HepG2 (cell line): ENCODE measurements around the gene COX4I1. TPM values are rescaled to one million over a fixed set of nuclear protein-coding genes. Genes with fewer than 3 reads are reported as not detected.

Source experiments
- ATAC-seq: fragments of 200-7000 bp; cut with Tn5 transposase; 3 replicates; pipeline ENCODE4 v1.9.1; 2020; ENCODE audit warnings: mild to moderate bottlenecking, moderate library complexity
- BruUV-seq: library from RNA; stranded (reverse); fragments of 400-500 nt; replicated peaks from 2 replicates; lab custom pipeline; 2021; lab: Mats Ljungman, UMichigan
- CTCF ChIA-PET: fragments of 300-600 bp; formaldehyde crosslinking; extraction: SDS; loops from one replicate; lab custom pipeline; 2021; ENCODE audit warnings: low total read pairs, inconsistent platforms, low intra/inter-chr PET ratio; lab: Yijun Ruan, JAX
- POLR2A ChIA-PET: fragments of 350-600 bp; sonication (Branson Sonifier 250); formaldehyde crosslinking; loops from one replicate; lab custom pipeline; 2020; ENCODE audit warnings: antibody characterized with exemption, inconsistent platforms; lab: Yijun Ruan, JAX
- DNase-seq: peaks from one replicate; pipeline ENCODE4 v3.0.0-alpha.2; 2015; ENCODE audit warnings: low spot score
- FAIRE-seq: peaks from 3 replicates; lab custom pipeline; 2011; peaks lifted over from hg19 to GRCh38; lab: Jason Lieb, UNC
- H2AFZ ChIP-seq: one replicate; pipeline ENCODE4 v1.6.1; 2011; ENCODE audit warnings: low read length, inconsistent platforms
- H3K27ac ChIP-seq: fragments of 300-600 bp; 3 replicates; pipeline ENCODE4 v1.8.0; 2011; ENCODE audit warnings: mixed run types, mild to moderate bottlenecking, mixed read lengths, low read length, inconsistent platforms; ENCODE audit not compliant: insufficient read depth; ENCODE audit errors: extremely low read length
- H3K27me3 ChIP-seq, 2 experiments: fragments of 200-600 bp in 1 of 2; 2 replicates in 1 of 2; 3 replicates in 1 of 2; pipeline versions ENCODE4 v1.6.0 to v1.8.0; 2011; ENCODE audit warnings: low read length in 2 of 2, mild to moderate bottlenecking in 2 of 2, moderate library complexity in 2 of 2, inconsistent platforms in 1 of 2; ENCODE audit not compliant: insufficient read depth in 2 of 2, control insufficient read depth in 1 of 2
- H3K36me3 ChIP-seq, 2 experiments: fragments of 200-600 bp in 1 of 2; replicated peaks in 1 of 2; 2 replicates in 1 of 2; 3 replicates in 1 of 2; pipeline versions ENCODE4 v1.5.1 to v1.8.0; 2011; ENCODE audit warnings: low read length in 2 of 2, inconsistent platforms in 1 of 2; ENCODE audit not compliant: insufficient read depth in 2 of 2, control insufficient read depth in 1 of 2
- H3K4me1 ChIP-seq: 2 replicates; pipeline ENCODE4 v1.5.1; 2012; ENCODE audit warnings: low read length, inconsistent platforms; ENCODE audit not compliant: insufficient read depth
- H3K4me2 ChIP-seq: 2 replicates; pipeline ENCODE4 v1.6.0; 2011; ENCODE audit warnings: low read depth, low read length, inconsistent platforms
- H3K4me3 ChIP-seq, 3 experiments: fragments of 200-600 bp in 1 of 3; sonication (generic), shearing (Covaris generic) in 1 of 3; replicated peaks in 1 of 3; 2 replicates each; pipeline ENCODE4 v1.5.1; 2011 to 2016; ENCODE audit warnings: low read length in 3 of 3, inconsistent platforms in 2 of 3, low read depth in 2 of 3, mild to moderate bottlenecking in 2 of 3, control low read depth in 1 of 3, mixed read lengths in 1 of 3; ENCODE audit not compliant: insufficient read depth in 1 of 3
- H3K79me2 ChIP-seq: one replicate; pipeline ENCODE4 v1.6.1; 2011; ENCODE audit warnings: low read length, inconsistent platforms; ENCODE audit not compliant: insufficient read depth
- H3K9ac ChIP-seq: 2 replicates; pipeline ENCODE4 v1.6.0; 2011; ENCODE audit warnings: mild to moderate bottlenecking, low read depth, low read length, inconsistent platforms; ENCODE audit not compliant: insufficient read depth
- H3K9me3 ChIP-seq: 2 replicates; pipeline ENCODE4 v1.5.1; 2012; ENCODE audit warnings: mild to moderate bottlenecking, low read length
- H4K20me1 ChIP-seq: 2 replicates; pipeline ENCODE4 v1.6.0; 2011; ENCODE audit warnings: inconsistent platforms, mild to moderate bottlenecking, low read length, moderate library complexity; ENCODE audit not compliant: insufficient read depth
- MEIS1 ChIP-seq: sonication (generic); formaldehyde crosslinking; IDR thresholded peaks from 2 replicates; pipeline ENCODE4 v1.9.0; 2021; ENCODE audit warnings: mild to moderate bottlenecking, missing genetic modification reagents, moderate library complexity, borderline replicate concordance
- MIXL1 ChIP-seq: IDR thresholded peaks from 2 replicates; pipeline ENCODE4 v1.6.1; 2016
- SATB2 ChIP-seq: sonication (generic); formaldehyde crosslinking; IDR thresholded peaks from 2 replicates; pipeline ENCODE4 v1.5.0; 2020; ENCODE audit warnings: missing genetic modification reagents
- ZIK1 ChIP-seq: sonication (generic); formaldehyde crosslinking; IDR thresholded peaks from 2 replicates; pipeline ENCODE4 v1.5.0; 2020; ENCODE audit warnings: mild to moderate bottlenecking, low read depth, missing genetic modification reagents, borderline replicate concordance
- ZKSCAN1 ChIP-seq: fragments of 150-350 bp; IDR thresholded peaks from 2 replicates; pipeline ENCODE4 v1.6.1; 2014; ENCODE audit warnings: low read length
- ZNF546 ChIP-seq: sonication (generic); formaldehyde crosslinking; conservative IDR thresholded peaks from 2 replicates; pipeline ENCODE4 v1.8.1; 2023; ENCODE audit warnings: mild to moderate bottlenecking, missing genetic modification reagents
- ZNF569 ChIP-seq: sonication (generic); formaldehyde crosslinking; IDR thresholded peaks from 2 replicates; pipeline ENCODE4 v1.5.0; 2020; ENCODE audit warnings: mild to moderate bottlenecking, missing genetic modification reagents, moderate library complexity, borderline replicate concordance
- ZNF660 ChIP-seq: sonication (generic); formaldehyde crosslinking; IDR thresholded peaks from 2 replicates; pipeline ENCODE4 v1.5.1; 2020; ENCODE audit warnings: mild to moderate bottlenecking, low read depth, missing genetic modification reagents, borderline replicate concordance
- ZNF749 ChIP-seq: sonication (generic); formaldehyde crosslinking; IDR thresholded peaks from 2 replicates; pipeline ENCODE4 v1.8.0; 2022; ENCODE audit warnings: mild to moderate bottlenecking, missing genetic modification reagents, moderate library complexity, borderline replicate concordance
- WGBS: methylation state at CpG from one replicate; pipeline ENCODE4 v1.1.6; 2017; ENCODE audit warnings: low lambda C conversion rate; 5-methylcytosine and 5-hydroxymethylcytosine counted together
- in situ Hi-C: cut with HindIII; loops from 2 replicates; pipeline ENCODE4 v1.10.0; 2017; ENCODE audit warnings: low pct_unique_long_range_greater_than_20kb; ENCODE audit not compliant: extremely low pct_ligation_motif_present
- intact Hi-C: fragments of 100-400 bp; cut with micrococcal nuclease; formaldehyde crosslinking; loops from one replicate; pipeline ENCODE4 v1.10.0; 2022; ENCODE audit not compliant: unreplicated experiment
- polyA plus RNA-seq, 8 experiments: library from polyadenylated mRNA; depleted of rRNA in 3 of 8; stranded (reverse) in 7 of 8; unstranded in 1 of 8; fragments of >200 nt; fragmentation: Illumina TruSeq in 4 of 8; extraction: Trizol in 4 of 8; gene quantifications; 2 replicates each; pipeline versions ENCODE4 v1.2.1 to v1.2.3, GENCODE V29; 2011 to 2016; ENCODE audit warnings: low read depth in 4 of 8, missing spikeins in 1 of 8, mixed read lengths in 1 of 8; ENCODE audit not compliant: insufficient read depth in 1 of 8
- total RNA-seq, 5 experiments: library from RNA; depleted of rRNA; stranded (reverse); fragments of >200 nt; fragmentation: Illumina TruSeq; extraction: Trizol; gene quantifications; 2 replicates each; pipeline ENCODE4 v1.2.3, GENCODE V29; 2016; ENCODE audit warnings: low read depth in 1 of 5
- TF ChIP-seq, protein P1 (sequence below): sonication (generic); formaldehyde crosslinking; IDR thresholded peaks from 2 replicates; pipeline ENCODE4 v1.8.0; 2022; ENCODE audit warnings: missing genetic modification reagents, low read depth, mild to moderate bottlenecking, borderline replicate concordance
- TF ChIP-seq, protein P2 (sequence below): sonication (generic); formaldehyde crosslinking; IDR thresholded peaks from 2 replicates; pipeline ENCODE4 v1.4.0; 2020; ENCODE audit warnings: missing genetic modification reagents

Gene COX4I1
- total and polyA plus RNA-seq, 2 of the 13 experiments (the other 11 are each of a cell fraction or from before 2014, with no cell fraction given) = 658 to 902 TPM

DNA sequence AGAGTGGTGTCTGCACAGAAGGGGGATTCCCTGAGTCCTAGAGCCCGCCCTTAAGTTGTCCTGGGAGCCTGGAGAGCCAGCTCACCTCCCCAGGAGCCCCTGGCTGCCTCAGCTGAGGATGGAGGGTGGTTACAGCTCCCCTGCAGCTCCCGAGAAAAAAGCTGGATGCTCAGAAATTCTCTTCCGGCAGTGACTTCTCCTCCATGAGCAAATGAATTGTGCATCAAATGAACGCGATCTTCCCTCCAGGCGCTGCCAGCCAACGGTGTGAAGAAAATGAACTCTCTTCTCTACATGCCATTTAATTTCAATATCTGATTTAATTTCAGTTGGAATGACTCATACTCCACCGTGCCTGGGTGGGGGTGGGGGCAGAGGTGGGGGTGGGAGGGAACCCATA is 34.3 kb upstream of the COX4I1 start:
- Histone ChIP-seq H3K4me1 (no peaks in the 10 kb centered on the region), H3K27me3 (peaks cover 3 to 24% of the 10 kb centered on the region in 2 experiments; a peak in 3 of 5 replicates), H3K27ac (no peak overlapping the region), H3K9me3 (no peaks in the 10 kb centered on the region), H3K4me3 (no peak overlapping the region), H3K79me2 (no peaks in the 10 kb centered on the region), H2AFZ (no peak overlapping the region), H3K36me3 (no peaks in the 10 kb centered on the region), H3K4me2 (no peak overlapping the region), H4K20me1 (no peaks in the 10 kb centered on the region), H3K9ac (no peak overlapping the region)
- 66% methylated on average over 7 of the region's 8 CpGs for WGBS
- TF ChIP-seq ZNF569 (CRISPR knock-in tag) (no peak), ZKSCAN1 (no peak), MEIS1 (CRISPR knock-in tag) (no peak), ZIK1 (CRISPR knock-in tag) (no peak), ZNF749 (CRISPR knock-in tag) (no peak), MIXL1 (CRISPR knock-in tag) (no peak), ZNF546 (CRISPR knock-in tag) (no peak), ZNF660 (CRISPR knock-in tag) (no peak), SATB2 (no peak)
- TF ChIP-seq, protein P1, sequence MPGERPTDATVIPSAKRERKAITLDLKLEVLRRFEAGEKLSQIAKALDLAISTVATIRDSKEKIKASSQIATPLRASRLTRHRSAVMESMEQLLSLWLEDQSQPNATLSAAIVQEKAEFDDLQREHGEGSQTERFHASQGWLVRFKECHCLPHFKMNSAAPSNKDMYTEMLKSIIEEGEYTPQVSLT (CRISPR knock-in tag) = no peak
- TF ChIP-seq, protein P2, sequence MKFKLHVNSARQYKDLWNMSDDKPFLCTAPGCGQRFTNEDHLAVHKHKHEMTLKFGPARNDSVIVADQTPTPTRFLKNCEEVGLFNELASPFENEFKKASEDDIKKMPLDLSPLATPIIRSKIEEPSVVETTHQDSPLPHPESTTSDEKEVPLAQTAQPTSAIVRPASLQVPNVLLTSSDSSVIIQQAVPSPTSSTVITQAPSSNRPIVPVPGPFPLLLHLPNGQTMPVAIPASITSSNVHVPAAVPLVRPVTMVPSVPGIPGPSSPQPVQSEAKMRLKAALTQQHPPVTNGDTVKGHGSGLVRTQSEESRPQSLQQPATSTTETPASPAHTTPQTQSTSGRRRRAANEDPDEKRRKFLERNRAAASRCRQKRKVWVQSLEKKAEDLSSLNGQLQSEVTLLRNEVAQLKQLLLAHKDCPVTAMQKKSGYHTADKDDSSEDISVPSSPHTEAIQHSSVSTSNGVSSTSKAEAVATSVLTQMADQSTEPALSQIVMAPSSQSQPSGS (CRISPR knock-in tag) = no peak
- ChIA-PET POLR2A (no interaction called here), CTCF (no interaction called here)
- in situ Hi-C loops (no loop called here), intact Hi-C loops (no loop called here)
- ATAC-seq (no peak), FAIRE-seq (no peak), DNase-seq (no peak)
- no TSS peak for BruUV-seq
